MCF 10A (cell line): ENCODE data around the gene PMPCA. TPM values are rescaled to one million over a fixed set of nuclear protein-coding genes. Genes with fewer than 3 reads are reported as not detected.

Experiments used
- BruUV-seq: library from RNA; stranded (reverse); fragments of 400-500 nt; replicated peaks from 2 replicates; lab custom pipeline; 2021; lab: Mats Ljungman, UMichigan
- CTCF ChIA-PET: fragments of 300-600 bp; sonication (Branson Sonifier 250); formaldehyde crosslinking; extraction: SDS; loops from one replicate; lab custom pipeline; 2021; ENCODE audit warnings: antibody characterized with exemption, inconsistent platforms; lab: Yijun Ruan, JAX
- POLR2A ChIA-PET: fragments of 300-600, 350-650 bp; sonication (Branson Sonifier 250); formaldehyde crosslinking; extraction: SDS; loops from one replicate; lab custom pipeline; 2020; ENCODE audit warnings: antibody characterized with exemption, inconsistent platforms; lab: Yijun Ruan, JAX
- DNase-seq: peaks from one replicate; pipeline ENCODE4 v3.0.0-alpha.2; 2018; ENCODE audit not compliant: unreplicated experiment
- H3K27ac Mint-ChIP-seq: one replicate; pipeline ENCODE4 v1.8.0; 2022; ENCODE audit warnings: mild to moderate bottlenecking, low read depth, mixed read lengths; ENCODE audit not compliant: unreplicated experiment
- H3K27me3 Mint-ChIP-seq: one replicate; pipeline ENCODE4 v1.8.0; 2022; ENCODE audit warnings: mixed read lengths; ENCODE audit not compliant: insufficient read depth, unreplicated experiment
- H3K36me3 Mint-ChIP-seq: one replicate; pipeline ENCODE4 v1.8.0; 2022; ENCODE audit warnings: mild to moderate bottlenecking, moderate library complexity, mixed read lengths; ENCODE audit not compliant: insufficient read depth, unreplicated experiment
- H3K4me1 Mint-ChIP-seq: one replicate; pipeline ENCODE4 v1.8.0; 2022; ENCODE audit warnings: mixed read lengths; ENCODE audit not compliant: insufficient read depth, unreplicated experiment
- H3K4me3 Mint-ChIP-seq: one replicate; pipeline ENCODE4 v1.8.0; 2022; ENCODE audit warnings: mild to moderate bottlenecking, moderate library complexity, mixed read lengths; ENCODE audit not compliant: unreplicated experiment
- H3K9me3 Mint-ChIP-seq: one replicate; pipeline ENCODE4 v1.8.0; 2022; ENCODE audit warnings: mixed read lengths; ENCODE audit not compliant: unreplicated experiment
- CTCF ChIP-seq: fragments of 200-600 bp; IDR thresholded peaks from one replicate; pipeline ENCODE4 v1.8.0; 2022; ENCODE audit warnings: antibody characterized with exemption, mild to moderate bottlenecking; ENCODE audit not compliant: unreplicated experiment
- intact Hi-C: fragments of 100-400 bp; cut with micrococcal nuclease; formaldehyde crosslinking; loops from 2 replicates; pipeline ENCODE4 v1.14.1; 2022
- total RNA-seq: library from RNA; stranded (reverse); gene quantifications from 2 replicates; pipeline ENCODE4 v1.2.3, GENCODE V29; 2022

The PMPCA gene
- total RNA-seq, 1 experiment from 2014 or later, result 66.3 TPM

GRCh38 chr9:136367296-136368145 lies 42.9 kb upstream of the PMPCA start:
- H3K4me1 Mint-ChIP-seq, result no peaks in the 10 kb centered on the region
- no peak overlapping the region for H3K27ac Mint-ChIP-seq
- no peak overlapping the region for H3K4me3 Mint-ChIP-seq
- POLR2A ChIA-PET, result no interaction called here
- no peak for DNase-seq
- H3K9me3 Mint-ChIP-seq, result no peaks in the 10 kb centered on the region
- H3K36me3 Mint-ChIP-seq, result peaks cover 4% of the 10 kb centered on the region
- no peak for TF ChIP-seq CTCF
- H3K27me3 Mint-ChIP-seq, result no peaks in the 10 kb centered on the region
- BruUV-seq, result no TSS peak
- CTCF ChIA-PET, result interaction anchor here (0.7 kb wide), 1 partner anchor 41 kb away, joined by 3 read pairs; no protein-coding TSS in a partner anchor
- intact Hi-C loops, result no loop called here

- no peaks in the 10 kb centered on the region for H3K27me3 Mint-ChIP-seq
- no peaks in the 10 kb centered on the region for H3K9me3 Mint-ChIP-seq
- ChIA-PET POLR2A (no interaction called here), CTCF (no interaction called here)
- intact Hi-C loops, result no loop called here
- BruUV-seq, result no TSS peak
- DNase-seq, result no peak
- no peak overlapping the region for H3K27ac Mint-ChIP-seq
- no peak for TF ChIP-seq CTCF
- no peaks in the 10 kb centered on the region for H3K36me3 Mint-ChIP-seq
- no peaks in the 10 kb centered on the region for H3K4me1 Mint-ChIP-seq
- no peak overlapping the region for H3K4me3 Mint-ChIP-seq
Measured at GRCh38 chr9:136368190-136368589, 42.3 kb upstream of the PMPCA start.

- POLR2A ChIA-PET, result interaction anchor here (0.7 kb wide), 1 partner anchor 18 kb away, joined by 3 read pairs; no protein-coding TSS in a partner anchor
- Mint-ChIP-seq H3K4me3 (no peak overlapping the region), H3K9me3 (no peaks in the 10 kb centered on the region), H3K4me1 (no peaks in the 10 kb centered on the region), H3K36me3 (peaks cover 4% of the 10 kb centered on the region), H3K27ac (no peak overlapping the region), H3K27me3 (no peaks in the 10 kb centered on the region)
- no peak for TF ChIP-seq CTCF
- CTCF ChIA-PET, result interaction anchor here (0.7 kb wide), 1 partner anchor 401 kb away, joined by 4 read pairs; no protein-coding TSS in a partner anchor
- no peak for DNase-seq
- intact Hi-C loops, result no loop called here
- BruUV-seq, result no TSS peak
Measured at GRCh38 chr9:136370037-136370436, 40.4 kb upstream of the PMPCA start.

- ChIA-PET CTCF (no interaction called here), POLR2A (no interaction called here)
- Mint-ChIP-seq H3K36me3 (peaks cover 4% of the 10 kb centered on the region), H3K27me3 (no peaks in the 10 kb centered on the region), H3K9me3 (no peaks in the 10 kb centered on the region), H3K4me1 (no peaks in the 10 kb centered on the region), H3K4me3 (no peak overlapping the region), H3K27ac (no peak overlapping the region)
- intact Hi-C loops, result no loop called here
- no peak for TF ChIP-seq CTCF
- BruUV-seq, result no TSS peak
- no peak for DNase-seq
Measured at GRCh38 chr9:136370687-136371532, 39.5 kb upstream of the PMPCA start.
